Measurements from ENCODE around the gene PRKN. TPM values are rescaled to one million over a fixed set of nuclear protein-coding genes. Genes with fewer than 3 reads are reported as not detected.

Gene PRKN
- total RNA-seq, 1 donor from 2014 or later, result 4.9 TPM

DNA sequence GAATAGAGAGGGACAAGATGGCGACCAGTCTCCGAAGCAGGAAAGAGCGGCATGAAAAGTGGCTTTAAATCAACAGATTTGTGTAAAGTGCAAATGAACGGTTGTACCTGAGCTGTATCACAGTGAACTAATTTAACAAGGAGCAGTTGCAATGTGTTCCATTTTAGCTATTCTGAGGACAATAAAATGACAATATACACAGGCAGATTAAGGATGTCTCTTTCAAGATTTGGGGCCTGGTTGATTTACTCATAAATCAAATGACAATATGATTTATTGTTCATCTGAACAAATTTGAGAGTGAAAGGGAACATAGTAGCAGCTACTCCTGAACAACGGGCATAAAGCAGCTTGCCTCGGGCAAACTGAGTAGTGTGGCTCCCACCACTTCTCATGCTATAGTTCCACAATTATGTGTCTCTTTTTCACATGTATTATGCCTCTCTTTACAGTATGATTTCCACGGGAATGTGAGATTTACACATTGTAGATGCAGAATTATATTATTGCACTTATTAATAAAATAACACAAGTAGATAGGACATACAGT is 1249.6 kb downstream of the PRKN start:
- Histone ChIP-seq H3K9me3 (no peaks in the 10 kb centered on the region), H3K27ac (no peak overlapping the region), H3K27me3 (no peaks in the 10 kb centered on the region), H3K4me1 (peaks cover 9% of the 10 kb centered on the region), H3K36me3 (no peaks in the 10 kb centered on the region), H3K4me3 (no peak overlapping the region)
- TF ChIP-seq POLR2AphosphoS5 (IDR thresholded peaks at IDR 0.05; ENCODE audit: insufficient read depth in 1 of 2, low read depth in 1 of 2) (no peak), POLR2A (IDR thresholded peaks at IDR 0.05) (no peak)
- TF ChIP-seq, protein P1, sequence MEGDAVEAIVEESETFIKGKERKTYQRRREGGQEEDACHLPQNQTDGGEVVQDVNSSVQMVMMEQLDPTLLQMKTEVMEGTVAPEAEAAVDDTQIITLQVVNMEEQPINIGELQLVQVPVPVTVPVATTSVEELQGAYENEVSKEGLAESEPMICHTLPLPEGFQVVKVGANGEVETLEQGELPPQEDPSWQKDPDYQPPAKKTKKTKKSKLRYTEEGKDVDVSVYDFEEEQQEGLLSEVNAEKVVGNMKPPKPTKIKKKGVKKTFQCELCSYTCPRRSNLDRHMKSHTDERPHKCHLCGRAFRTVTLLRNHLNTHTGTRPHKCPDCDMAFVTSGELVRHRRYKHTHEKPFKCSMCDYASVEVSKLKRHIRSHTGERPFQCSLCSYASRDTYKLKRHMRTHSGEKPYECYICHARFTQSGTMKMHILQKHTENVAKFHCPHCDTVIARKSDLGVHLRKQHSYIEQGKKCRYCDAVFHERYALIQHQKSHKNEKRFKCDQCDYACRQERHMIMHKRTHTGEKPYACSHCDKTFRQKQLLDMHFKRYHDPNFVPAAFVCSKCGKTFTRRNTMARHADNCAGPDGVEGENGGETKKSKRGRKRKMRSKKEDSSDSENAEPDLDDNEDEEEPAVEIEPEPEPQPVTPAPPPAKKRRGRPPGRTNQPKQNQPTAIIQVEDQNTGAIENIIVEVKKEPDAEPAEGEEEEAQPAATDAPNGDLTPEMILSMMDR (IDR thresholded peaks at IDR 0.05), result no peak
- no peak for DNase-seq (ENCODE audit: extremely low spot score in 2 of 2)
- intact Hi-C loops (cut with DNase I), result no loop called here

DNA sequence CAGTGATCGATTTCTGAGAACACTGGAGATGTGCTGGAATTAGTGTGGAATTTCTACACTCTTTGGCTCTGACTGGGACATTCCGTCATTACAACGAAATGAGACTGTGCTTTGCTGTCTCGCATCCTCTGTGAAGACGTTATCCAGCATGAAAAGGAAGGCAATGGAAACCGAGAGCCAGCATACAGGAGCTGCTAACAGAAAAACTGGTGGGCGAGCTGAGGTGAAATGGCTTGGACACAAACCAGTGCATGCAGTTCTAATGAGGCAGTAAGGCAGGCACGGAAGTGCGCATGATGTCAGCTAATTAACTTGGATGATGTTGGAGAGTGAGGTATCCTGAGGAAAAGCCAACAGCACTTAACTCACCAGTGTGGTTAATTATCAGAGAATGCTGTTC is 1250.9 kb downstream of the PRKN start:
- Histone ChIP-seq H3K4me3 (no peak overlapping the region), H3K27me3 (no peaks in the 10 kb centered on the region), H3K4me1 (peaks cover 3% of the 10 kb centered on the region), H3K9me3 (no peaks in the 10 kb centered on the region), H3K36me3 (no peaks in the 10 kb centered on the region), H3K27ac (no peak overlapping the region)
- intact Hi-C loops (cut with DNase I), result no loop called here
- no peak for DNase-seq (ENCODE audit: extremely low spot score in 2 of 2)
- TF ChIP-seq POLR2AphosphoS5 (IDR thresholded peaks at IDR 0.05; ENCODE audit: insufficient read depth in 1 of 2, low read depth in 1 of 2), result no peak
- TF ChIP-seq POLR2A (IDR thresholded peaks at IDR 0.05), result no peak
- TF ChIP-seq, protein P1 (IDR thresholded peaks at IDR 0.05), result no peak

DNA sequence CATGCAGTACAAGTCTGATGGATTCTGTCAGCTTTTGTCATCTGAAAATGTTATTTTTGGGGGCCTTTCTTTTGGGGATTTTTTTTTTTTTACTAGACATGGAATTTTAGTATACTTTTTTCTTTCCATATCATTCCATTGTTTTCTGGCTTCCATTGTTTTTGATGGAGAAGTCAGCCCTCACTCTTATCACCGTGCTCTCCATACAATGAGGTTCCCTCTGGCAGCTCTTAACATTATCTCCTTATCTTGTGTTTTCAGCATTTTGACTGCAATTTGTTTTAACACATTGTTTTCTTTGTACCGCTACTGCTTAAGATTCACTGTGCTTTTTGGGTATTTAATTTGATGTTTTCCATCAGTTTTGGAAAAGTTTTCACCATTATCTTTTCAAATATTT is 1262.2 kb downstream of the PRKN start:
- Histone ChIP-seq H3K4me1 (no peaks in the 10 kb centered on the region), H3K27me3 (no peaks in the 10 kb centered on the region), H3K36me3 (no peaks in the 10 kb centered on the region), H3K4me3 (no peak overlapping the region), H3K27ac (no peak overlapping the region), H3K9me3 (no peaks in the 10 kb centered on the region)
- TF ChIP-seq POLR2AphosphoS5 (IDR thresholded peaks at IDR 0.05; ENCODE audit: insufficient read depth in 1 of 2, low read depth in 1 of 2), result no peak
- TF ChIP-seq, protein P1 (IDR thresholded peaks at IDR 0.05), result no peak
- no peak for TF ChIP-seq POLR2A (IDR thresholded peaks at IDR 0.05)
- intact Hi-C loops (cut with DNase I), result no loop called here
- DNase-seq (ENCODE audit: extremely low spot score in 2 of 2), result no peak

DNA sequence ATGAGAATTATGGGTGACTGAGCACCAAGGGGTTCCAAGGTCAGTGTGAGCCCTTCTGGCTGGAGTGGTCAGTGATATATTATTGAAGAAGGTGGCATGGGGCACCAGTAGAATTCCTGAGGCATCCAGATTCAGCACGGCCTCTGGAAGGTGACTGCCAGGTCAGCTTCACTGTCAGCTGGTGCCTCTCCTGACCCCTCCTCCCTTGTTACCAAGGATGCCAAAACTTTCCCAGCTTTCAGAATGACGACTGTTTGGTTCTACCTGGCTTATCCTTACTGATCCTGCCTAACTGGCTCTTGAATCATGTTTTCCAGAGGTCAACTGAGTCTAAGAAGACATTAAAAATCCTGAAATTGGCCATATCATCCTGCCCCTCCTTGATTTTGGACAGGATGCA is 1264.5 kb downstream of the PRKN start:
- H3K36me3 ChIP-seq, result no peaks in the 10 kb centered on the region
- H3K4me3 ChIP-seq, result no peak overlapping the region
- H3K4me1 ChIP-seq, result no peaks in the 10 kb centered on the region
- H3K27me3 ChIP-seq, result no peaks in the 10 kb centered on the region
- H3K9me3 ChIP-seq, result no peaks in the 10 kb centered on the region
- intact Hi-C loops (cut with DNase I), result no loop called here
- no peak overlapping the region for H3K27ac ChIP-seq
- no peak for DNase-seq (ENCODE audit: extremely low spot score in 2 of 2)
- TF ChIP-seq POLR2AphosphoS5 (IDR thresholded peaks at IDR 0.05; ENCODE audit: insufficient read depth in 1 of 2, low read depth in 1 of 2) (no peak), POLR2A (IDR thresholded peaks at IDR 0.05) (no peak)
- TF ChIP-seq, protein P1 (IDR thresholded peaks at IDR 0.05), result no peak

DNA sequence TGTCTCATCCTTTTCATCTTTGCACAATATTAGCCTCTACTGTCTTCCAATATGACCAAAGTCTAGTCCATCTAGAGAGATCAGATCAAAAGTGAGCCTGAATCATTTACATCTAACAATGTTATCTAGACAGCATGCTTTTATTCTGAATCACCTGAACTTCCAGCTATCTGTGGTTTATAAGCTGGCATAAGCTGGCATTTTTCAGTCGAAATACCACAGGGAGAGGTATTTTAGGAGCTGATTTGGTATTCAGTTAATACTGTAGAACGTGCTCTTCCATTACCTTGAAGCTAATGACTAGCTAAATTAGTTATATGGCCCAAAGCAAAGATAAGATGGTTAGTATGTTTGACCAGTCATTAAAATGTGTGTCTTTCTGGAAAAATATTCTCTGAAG is 1265.4 kb downstream of the PRKN start:
- H3K27me3 ChIP-seq, result no peaks in the 10 kb centered on the region
- no peaks in the 10 kb centered on the region for H3K4me1 ChIP-seq
- no peak for TF ChIP-seq POLR2A (IDR thresholded peaks at IDR 0.05)
- no peak for TF ChIP-seq POLR2AphosphoS5 (IDR thresholded peaks at IDR 0.05; ENCODE audit: insufficient read depth in 1 of 2, low read depth in 1 of 2)
- TF ChIP-seq, protein P1 (IDR thresholded peaks at IDR 0.05), result no peak
- H3K27ac ChIP-seq, result no peak overlapping the region
- intact Hi-C loops (cut with DNase I), result no loop called here
- no peaks in the 10 kb centered on the region for H3K36me3 ChIP-seq
- no peaks in the 10 kb centered on the region for H3K9me3 ChIP-seq
- H3K4me3 ChIP-seq, result no peak overlapping the region
- DNase-seq (ENCODE audit: extremely low spot score in 2 of 2), result no peak
